Activated T-helper 1 cell treated with Interleukin-2 at 50 U/mL for 16 hours (primary cell): ENCODE measurements around the gene MAPRE3.
"Not testable (repeated sequence)": the region's sequence is repeated elsewhere in the genome, so short reads cannot be mapped to it uniquely, and the experiment has no call there.

Experiments used
- DNase-seq: peaks from one replicate; pipeline ENCODE4 v3.0.0-alpha.2; 2020; ENCODE audit warnings: low read depth

Gene MAPRE3

GRCh38 chr2:26970244-26970927 lies at the start of gene MAPRE3:
MAPRE3 (plus strand) TSS chr2:26970637; CDS start chr2:27022219, 51,582 bp downstream.
- DNase-seq: peak; percentile 71

GRCh38 chr2:26921323-26921722 lies 49.1 kb upstream of the MAPRE3 start:
- no peak for DNase-seq

- no peak for DNase-seq
Measured at GRCh38 chr2:26922405-26923188, 47.8 kb upstream of the MAPRE3 start.

- DNase-seq: not testable (repeated sequence)
Measured at GRCh38 chr2:26923189-26923466, 47.3 kb upstream of the MAPRE3 start.

- no peak for DNase-seq
Measured at GRCh38 chr2:26924731-26925099, 45.7 kb upstream of the MAPRE3 start.

GRCh38 chr2:26925100-26925791 lies 45.2 kb upstream of the MAPRE3 start:
- DNase-seq: no peak

GRCh38 chr2:26927221-26927620 lies 43.2 kb upstream of the MAPRE3 start:
- DNase-seq: no peak

- DNase-seq: no peak
Measured at GRCh38 chr2:26932974-26933373, 37.5 kb upstream of the MAPRE3 start.

GRCh38 chr2:26933431-26934334 lies 36.8 kb upstream of the MAPRE3 start:
- no peak for DNase-seq

GRCh38 chr2:26934335-26934724 lies 36.1 kb upstream of the MAPRE3 start:
- DNase-seq: no peak

- no peak for DNase-seq
Measured at GRCh38 chr2:26934985-26935384, 35.5 kb upstream of the MAPRE3 start.

- DNase-seq: no peak
Measured at GRCh38 chr2:26936855-26937254, 33.6 kb upstream of the MAPRE3 start.

GRCh38 chr2:26938399-26939118 lies 31.9 kb upstream of the MAPRE3 start:
- no peak for DNase-seq

GRCh38 chr2:26940001-26940400 lies 30.4 kb upstream of the MAPRE3 start:
- no peak for DNase-seq

- no peak for DNase-seq
Measured at GRCh38 chr2:26941486-26941885, 29.0 kb upstream of the MAPRE3 start.

- peak; percentile 33 for DNase-seq
Measured at GRCh38 chr2:26942543-26943295, 27.7 kb upstream of the MAPRE3 start.

GRCh38 chr2:26945991-26946750 lies 24.3 kb upstream of the MAPRE3 start:
- no peak for DNase-seq

- no peak for DNase-seq
Measured at GRCh38 chr2:26946841-26947784, 23.3 kb upstream of the MAPRE3 start.

- no peak for DNase-seq
Measured at GRCh38 chr2:26948800-26949199, 21.6 kb upstream of the MAPRE3 start.
